AG09319 (cell line): ENCODE data around the gene PTPRZ1.

Experiments
- DNase-seq: peaks from one replicate; pipeline ENCODE4 v3.0.0-alpha.2; 2010; ENCODE audit warnings: low read depth; ENCODE audit errors: extremely low read depth
- CTCF ChIP-seq: IDR thresholded peaks from 2 replicates; pipeline ENCODE4 v1.5.1; 2011; ENCODE audit warnings: low read depth, mild to moderate bottlenecking, inconsistent platforms, low read length, moderate library complexity

The PTPRZ1 gene

GRCh38 chr7:122040147-122040546, 167.2 kb downstream of the PTPRZ1 start:
- TF ChIP-seq CTCF: no peak
- no peak for DNase-seq

- TF ChIP-seq CTCF: no peak
- DNase-seq: no peak
These were observed 173.4 kb downstream of the PTPRZ1 start for GRCh38 chr7:122046402-122046801.

GRCh38 chr7:122054393-122054792, 181.4 kb downstream of the PTPRZ1 start:
- no peak for TF ChIP-seq CTCF
- DNase-seq: no peak

GRCh38 chr7:122055073-122055472, 182.1 kb downstream of the PTPRZ1 start:
- no peak for DNase-seq
- TF ChIP-seq CTCF: no peak

- no peak for TF ChIP-seq CTCF
These were observed 184.0 kb downstream of the PTPRZ1 start for GRCh38 chr7:122056977-122057376.

GRCh38 chr7:122059542-122059941, 186.6 kb downstream of the PTPRZ1 start:
- TF ChIP-seq CTCF: no peak
- no peak for DNase-seq

More at GRCh38 chr7:122056977-122057376, 184.0 kb downstream of the PTPRZ1 start:
- no peak for DNase-seq

- DNase-seq: no peak
- no peak for TF ChIP-seq CTCF
These were observed 190.2 kb downstream of the PTPRZ1 start for GRCh38 chr7:122063146-122063545.
